ENCODE results near the gene TENT4A.

DNA sequence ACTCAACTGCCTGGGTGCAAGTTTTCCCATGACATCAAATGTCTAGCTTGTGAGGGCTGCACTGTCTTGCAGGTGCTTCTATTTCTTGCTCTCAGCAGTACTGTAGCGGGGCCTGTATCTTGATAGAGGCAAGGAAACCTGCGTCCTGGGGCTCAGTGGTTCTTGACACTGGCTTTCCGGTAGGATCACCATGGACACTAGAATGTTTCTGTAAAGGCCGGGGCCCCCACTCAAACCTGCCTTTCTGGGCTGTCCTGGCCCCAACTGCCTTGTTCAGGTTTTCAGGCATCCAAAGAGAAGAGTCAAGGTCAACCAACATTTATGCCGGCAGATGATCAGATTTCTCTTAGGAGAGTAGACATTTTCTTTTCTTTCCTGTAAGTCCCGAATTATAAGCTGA is 26.7 kb upstream of the TENT4A start:
- no peak for TF ChIP-seq POLR2A (IDR thresholded peaks at IDR 0.05; ENCODE audit: extremely low read depth, insufficient read length)
- no peak for TF ChIP-seq MYC (IDR thresholded peaks at IDR 0.05; ENCODE audit: low read depth, low read length)
- TF ChIP-seq CTCF (IDR thresholded peaks at IDR 0.05; ENCODE audit: low read depth, low read length), result no peak

Measured in NB4 (cell line).